A673 (cell line): ENCODE data around the gene TRIL.

ENCODE experiments used
- EZH2 ChIP-seq: fragments of 200-600 bp; sonication (generic); IDR thresholded peaks from 2 replicates; pipeline ENCODE4 v1.6.1; 2017; ENCODE audit warnings: borderline replicate concordance, low read depth, mild to moderate bottlenecking, mixed read lengths, antibody characterized with exemption, low read length; ENCODE audit not compliant: poor library complexity, severe bottlenecking
- TF ChIP-seq, protein P1 (sequence below): fragments of 300-800, 200-600 bp; sonication (generic); conservative IDR thresholded peaks from 2 replicates; pipeline ENCODE4 v1.5.1; 2017; ENCODE audit warnings: low read depth, mild to moderate bottlenecking, antibody characterized with exemption, low read length, moderate library complexity, mixed read lengths

GRCh38 chr7:29005406-29005805, 47.3 kb upstream of the TRIL start:
- TF ChIP-seq, protein P1, sequence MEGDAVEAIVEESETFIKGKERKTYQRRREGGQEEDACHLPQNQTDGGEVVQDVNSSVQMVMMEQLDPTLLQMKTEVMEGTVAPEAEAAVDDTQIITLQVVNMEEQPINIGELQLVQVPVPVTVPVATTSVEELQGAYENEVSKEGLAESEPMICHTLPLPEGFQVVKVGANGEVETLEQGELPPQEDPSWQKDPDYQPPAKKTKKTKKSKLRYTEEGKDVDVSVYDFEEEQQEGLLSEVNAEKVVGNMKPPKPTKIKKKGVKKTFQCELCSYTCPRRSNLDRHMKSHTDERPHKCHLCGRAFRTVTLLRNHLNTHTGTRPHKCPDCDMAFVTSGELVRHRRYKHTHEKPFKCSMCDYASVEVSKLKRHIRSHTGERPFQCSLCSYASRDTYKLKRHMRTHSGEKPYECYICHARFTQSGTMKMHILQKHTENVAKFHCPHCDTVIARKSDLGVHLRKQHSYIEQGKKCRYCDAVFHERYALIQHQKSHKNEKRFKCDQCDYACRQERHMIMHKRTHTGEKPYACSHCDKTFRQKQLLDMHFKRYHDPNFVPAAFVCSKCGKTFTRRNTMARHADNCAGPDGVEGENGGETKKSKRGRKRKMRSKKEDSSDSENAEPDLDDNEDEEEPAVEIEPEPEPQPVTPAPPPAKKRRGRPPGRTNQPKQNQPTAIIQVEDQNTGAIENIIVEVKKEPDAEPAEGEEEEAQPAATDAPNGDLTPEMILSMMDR: no peak
- no peak for TF ChIP-seq EZH2
